DMS114 treated with DMSO at 0.1 percent for 48 hours (cell line): ENCODE data around the gene UQCC2.

ENCODE experiments used
- DNase-seq: peaks from one replicate; lab custom pipeline; 2025; ENCODE audit not compliant: unreplicated experiment; lab: John Stamatoyannopoulos, UW

Gene UQCC2

GRCh38 chr6:33725891-33726673, 14.6 kb upstream of the UQCC2 start:
- no peak for DNase-seq

DNA sequence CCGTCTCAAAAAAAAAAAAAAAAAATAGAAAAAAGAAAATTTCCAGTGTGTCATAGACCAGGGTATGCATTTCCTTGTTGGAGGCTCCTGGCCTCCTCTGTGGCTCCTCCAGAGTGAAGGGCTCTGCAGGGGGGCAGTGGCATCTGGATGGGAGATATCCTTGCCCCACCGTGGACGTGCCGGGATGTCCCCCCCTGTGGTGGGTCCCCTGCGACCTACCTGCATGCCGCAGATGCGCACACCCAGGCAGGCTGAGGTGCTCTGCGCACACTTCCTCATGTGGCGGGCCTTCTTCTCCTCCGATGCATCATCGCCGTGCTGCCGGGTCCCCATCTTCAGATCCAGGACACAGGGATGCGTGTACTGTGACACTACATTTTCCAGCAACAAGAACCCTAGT, 13.7 kb upstream of the UQCC2 start:
- DNase-seq = no peak

DNA sequence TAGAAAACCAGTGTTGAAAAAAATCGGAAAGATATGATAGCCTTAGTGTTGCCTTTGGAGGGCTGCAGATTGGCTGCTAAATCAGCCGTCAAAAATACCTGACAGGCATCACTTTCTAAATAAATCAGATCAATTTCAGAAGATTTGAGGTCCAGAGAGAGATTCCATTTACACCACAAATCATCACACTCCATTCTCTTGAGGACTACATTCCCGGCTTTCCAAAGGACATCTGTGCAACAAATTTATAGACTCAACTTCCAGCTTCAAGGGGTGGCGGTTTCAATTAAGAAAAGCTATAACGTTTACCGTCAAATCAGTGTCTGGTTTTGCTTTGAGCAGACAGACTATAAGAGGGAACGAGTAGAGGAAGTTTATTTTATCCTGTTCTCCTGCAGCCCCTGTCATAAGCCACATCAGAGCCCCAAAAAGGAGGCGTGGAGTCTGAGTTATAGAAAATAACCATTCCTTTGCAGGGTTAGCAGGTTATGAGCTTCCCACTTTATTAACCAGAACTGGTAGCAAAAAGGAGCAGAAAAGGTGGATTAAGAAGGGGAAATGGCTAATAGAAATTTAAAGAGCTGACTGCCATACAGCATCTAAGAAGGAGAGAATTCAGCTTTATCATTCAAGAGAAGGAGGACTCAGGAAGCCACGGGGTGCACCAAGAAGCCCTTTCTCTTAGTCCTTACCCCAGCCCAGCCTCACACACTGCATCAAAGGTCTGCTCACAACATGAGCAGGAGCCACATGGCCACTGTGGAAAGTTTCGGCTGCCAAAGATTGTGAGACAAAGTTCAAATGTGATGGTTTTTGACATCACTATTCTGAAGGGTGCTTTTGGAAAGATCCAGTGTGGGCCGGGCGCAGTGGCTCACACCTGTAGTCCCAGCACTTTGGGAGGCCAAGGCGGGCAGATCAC, 12.9 kb upstream of the UQCC2 start:
- no peak for DNase-seq

- DNase-seq = no peak
These were observed 12.0 kb upstream of the UQCC2 start for GRCh38 chr6:33723371-33724085.

GRCh38 chr6:33722103-33722623, 10.7 kb upstream of the UQCC2 start:
- no peak for DNase-seq

- no peak for DNase-seq
These were observed 10.0 kb upstream of the UQCC2 start for GRCh38 chr6:33721508-33721907.

DNA sequence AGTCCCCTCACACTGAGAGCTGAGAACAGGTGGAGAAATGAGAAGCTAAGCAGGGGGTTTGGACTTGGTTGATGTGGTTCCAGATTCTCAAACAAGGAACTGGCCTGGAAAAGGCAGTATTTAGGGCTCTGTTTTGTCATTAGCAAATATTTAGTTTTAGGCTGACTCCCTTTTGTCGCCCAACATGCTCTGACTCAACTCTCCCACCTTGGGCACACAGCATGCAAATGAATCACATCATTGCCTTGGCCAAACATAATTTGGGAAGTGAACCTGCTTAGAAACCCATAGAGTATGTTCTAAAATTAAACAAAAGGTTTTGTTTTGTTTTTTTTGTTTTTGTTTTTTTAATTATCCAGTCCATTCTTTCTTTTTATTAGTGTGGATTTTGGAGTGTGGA, 9.5 kb upstream of the UQCC2 start:
- no peak for DNase-seq

DNA sequence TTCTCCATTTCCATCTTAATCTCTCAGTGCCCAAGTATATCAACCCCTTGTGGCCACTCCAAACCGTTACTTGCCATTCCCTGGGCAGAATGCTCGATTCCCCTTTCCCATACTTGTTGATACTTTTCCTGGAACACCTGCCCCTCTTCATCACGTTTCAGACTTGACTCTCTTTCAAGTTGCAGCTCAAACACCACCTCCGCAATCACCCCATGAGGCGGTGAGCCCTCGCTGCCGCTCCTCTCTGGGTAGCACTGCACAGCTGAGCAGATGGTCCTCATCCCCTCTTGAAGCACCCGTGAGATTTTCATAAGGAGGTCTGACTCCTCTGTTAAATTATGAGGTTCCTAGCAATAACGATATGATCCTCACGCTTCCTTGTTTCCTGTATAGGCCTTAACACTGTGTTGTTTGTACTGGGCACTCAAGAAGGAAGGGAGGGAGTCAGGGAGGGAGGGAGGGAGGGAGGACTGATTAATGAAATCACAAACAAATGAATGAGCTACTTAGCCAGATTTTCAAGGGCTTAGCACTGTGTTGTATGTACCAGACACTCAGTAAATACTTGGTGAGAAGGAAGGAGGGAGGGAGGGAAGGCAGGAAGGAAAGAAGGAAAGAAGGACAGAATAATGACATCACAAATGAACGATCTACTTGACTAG, 8.0 kb upstream of the UQCC2 start:
- DNase-seq = no peak

- DNase-seq = no peak
These were observed 7.2 kb upstream of the UQCC2 start for GRCh38 chr6:33718713-33719112.

DNA sequence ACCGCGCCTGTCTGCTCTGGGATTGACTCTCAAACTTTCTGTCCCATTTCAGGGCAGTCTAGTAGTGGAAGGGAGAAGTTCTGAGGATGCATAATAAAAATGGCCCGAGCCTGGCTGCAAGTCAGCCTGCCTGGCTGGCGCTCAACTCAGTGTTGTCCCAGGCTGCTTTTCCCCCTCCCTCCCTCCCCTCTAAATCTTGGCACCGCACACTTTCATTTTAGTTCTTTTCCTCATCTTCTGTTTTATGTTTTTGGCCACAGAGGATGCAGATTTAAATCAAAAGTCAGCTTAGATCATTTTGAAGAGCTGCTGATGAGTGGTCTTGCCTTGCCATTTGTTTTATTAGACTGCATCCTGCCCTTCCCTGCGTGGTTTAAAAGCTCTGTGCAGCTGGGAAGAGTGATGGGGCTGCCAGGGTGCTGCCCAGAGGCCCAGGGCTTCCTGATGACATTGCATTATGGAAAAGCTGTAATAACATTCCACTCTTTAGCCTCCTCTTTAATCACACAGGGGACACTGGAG, 6.5 kb upstream of the UQCC2 start:
- no peak for DNase-seq

DNA sequence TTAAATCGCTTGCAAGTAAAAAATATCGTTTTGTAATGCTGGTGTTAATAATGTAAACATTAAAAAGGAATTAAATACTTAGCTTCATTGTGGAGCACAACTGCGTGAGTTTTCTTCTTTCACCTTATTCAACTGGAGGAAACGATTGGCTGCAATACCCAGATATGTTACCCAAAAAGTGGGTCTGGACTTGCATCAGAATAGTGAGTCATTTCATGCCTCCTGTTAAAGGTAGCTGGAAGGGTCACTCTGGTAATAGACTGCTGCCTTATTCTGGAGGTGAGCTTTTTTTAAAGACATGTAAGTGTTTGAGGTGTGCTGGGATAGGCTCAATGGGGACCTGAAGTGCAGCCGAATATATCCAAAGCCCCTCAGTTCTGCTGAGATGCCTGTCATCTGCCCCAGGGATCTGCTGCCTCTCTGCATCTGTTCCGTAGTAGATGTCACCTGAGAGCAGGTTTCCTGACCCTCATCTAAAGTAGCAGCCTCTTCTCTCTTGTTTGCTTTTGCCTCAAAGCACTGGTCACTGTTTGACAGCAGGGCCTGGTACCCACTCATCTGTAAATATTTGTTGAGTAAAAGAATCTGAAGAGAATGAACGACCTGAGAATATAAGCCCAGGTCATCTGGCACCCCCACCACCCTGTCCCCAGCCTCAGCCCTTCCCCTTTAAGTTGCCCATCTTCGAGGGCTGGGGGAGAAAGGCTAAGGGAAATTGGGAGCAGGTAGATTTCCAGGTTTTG, 5.6 kb upstream of the UQCC2 start:
- no peak for DNase-seq

GRCh38 chr6:33716379-33716778, 4.9 kb upstream of the UQCC2 start:
- DNase-seq = no peak

DNA sequence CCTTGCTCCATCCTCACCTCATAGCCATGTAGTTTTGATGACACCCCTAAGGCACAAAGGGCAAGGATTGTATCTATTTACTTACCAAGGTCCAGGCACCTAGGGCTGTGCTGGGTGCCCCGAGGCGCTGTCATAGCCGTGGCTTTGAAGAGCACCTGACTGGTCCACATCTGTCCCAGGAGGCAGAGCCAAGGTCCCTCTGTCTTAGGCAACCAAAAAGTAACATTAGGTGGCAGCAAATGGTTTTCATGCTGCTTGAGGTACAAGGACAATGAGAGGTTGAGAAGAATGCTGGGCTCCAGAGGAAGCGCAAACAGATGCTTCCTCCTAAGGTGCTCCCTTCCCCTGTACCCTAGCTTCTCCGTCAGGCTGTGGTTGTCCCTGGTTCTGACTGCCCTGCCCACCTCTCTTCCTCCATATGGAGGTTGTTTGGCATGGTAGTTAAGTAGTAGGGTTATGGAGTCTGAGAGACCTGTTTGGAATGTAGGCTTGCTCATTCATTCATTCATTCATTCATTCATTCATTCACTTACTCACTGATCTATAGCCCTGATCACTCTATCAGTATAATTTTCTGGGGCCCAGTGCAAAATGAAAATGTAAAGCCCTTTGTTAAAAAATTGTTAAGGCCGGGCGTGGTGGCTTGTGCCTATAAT, 3.0 kb upstream of the UQCC2 start:
- no peak for DNase-seq

DNA sequence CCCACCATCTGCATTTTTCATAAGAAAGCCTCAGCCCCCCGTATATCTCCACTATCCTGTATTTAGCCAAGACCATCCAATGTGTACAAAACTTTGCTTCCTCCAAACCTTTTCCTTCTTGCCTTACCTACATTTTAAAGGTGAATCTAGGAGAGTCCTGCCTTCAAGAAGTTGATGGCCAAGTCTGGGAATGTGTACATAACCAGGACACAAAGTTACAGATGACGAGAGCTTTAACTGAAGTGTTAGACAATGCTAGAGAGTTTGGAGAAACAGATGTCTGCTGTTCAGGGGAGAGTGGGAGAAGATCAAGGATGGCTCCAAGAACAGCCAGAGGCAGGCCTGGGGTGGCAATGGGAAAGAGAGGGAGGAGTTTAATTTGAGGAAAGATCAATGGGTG, 2.3 kb upstream of the UQCC2 start:
- no peak for DNase-seq

GRCh38 chr6:33712914-33713313, 1.4 kb upstream of the UQCC2 start:
- DNase-seq = no peak

GRCh38 chr6:33710296-33711121, 991 bp downstream of the UQCC2 start:
- no peak for DNase-seq

DNA sequence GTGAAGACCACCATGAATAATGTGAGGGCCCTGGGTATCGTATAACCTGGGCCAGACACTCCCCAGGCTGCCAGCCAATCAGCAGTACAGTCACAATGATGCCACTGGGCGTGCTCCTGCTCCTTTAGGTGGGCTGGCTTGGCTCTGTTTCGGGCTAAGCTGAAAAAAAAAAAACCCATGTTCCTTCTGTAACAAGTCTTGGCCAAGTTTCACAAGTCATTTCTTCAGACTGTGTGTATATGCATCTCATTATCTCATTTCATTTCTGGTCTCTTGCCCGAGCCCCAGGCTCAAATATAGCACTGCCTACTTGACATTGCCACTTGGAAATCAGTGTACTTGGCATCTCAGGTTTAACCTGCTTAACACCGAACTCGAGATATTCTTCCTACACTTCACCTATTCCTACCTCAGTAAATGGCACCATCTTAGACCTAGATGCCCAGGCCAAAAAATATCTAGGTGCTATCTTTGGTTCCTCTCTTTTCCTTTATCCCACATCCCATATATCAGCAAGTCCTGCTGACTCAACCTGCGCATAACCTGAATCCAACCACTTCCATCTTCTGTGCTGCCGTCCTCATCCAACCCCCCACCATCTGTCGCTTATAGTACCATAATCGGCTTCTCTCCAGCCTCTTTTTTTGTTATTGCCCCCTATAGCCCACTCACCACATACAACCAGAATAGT, 1.8 kb downstream of the UQCC2 start:
- DNase-seq = no peak
